Measurements from ENCODE around the gene TXLNA.

TXLNA gene

GRCh38 chr1:32186077-32186476 is 6.6 kb downstream of the TXLNA start:
- no peak for DNase-seq

- DNase-seq: no peak
Observed at GRCh38 chr1:32186491-32186890, 7.0 kb downstream of the TXLNA start.

GRCh38 chr1:32187850-32188249 is 8.4 kb downstream of the TXLNA start:
- no peak for DNase-seq

GRCh38 chr1:32192220-32192948 is 12.9 kb downstream of the TXLNA start:
- no peak for DNase-seq

GRCh38 chr1:32194984-32195383 is 15.5 kb downstream of the TXLNA start:
- DNase-seq: no peak

GRCh38 chr1:32195531-32195930 is 16.1 kb downstream of the TXLNA start:
- DNase-seq: no peak

GRCh38 chr1:32195972-32196823 is 16.7 kb downstream of the TXLNA start:
- no peak for DNase-seq

- no peak for DNase-seq
Observed at GRCh38 chr1:32197074-32197473, 17.6 kb downstream of the TXLNA start.

- DNase-seq: no peak
Observed at GRCh38 chr1:32197837-32198236, 18.4 kb downstream of the TXLNA start.

GRCh38 chr1:32198237-32199042 is 19.0 kb downstream of the TXLNA start:
- DNase-seq: no peak

GRCh38 chr1:32199043-32199716 is 19.7 kb downstream of the TXLNA start:
- DNase-seq: no peak

- no peak for DNase-seq
Observed at GRCh38 chr1:32199717-32200072, 20.2 kb downstream of the TXLNA start.

- peak; percentile 82 for DNase-seq
Observed at GRCh38 chr1:32200226-32201010, 20.9 kb downstream of the TXLNA start, which contains the start of gene CCDC28B. CCDC28B (plus strand) TSS chr1:32200595; CDS start chr1:32201936, 1,341 bp downstream.

- DNase-seq: peak; percentile 91
Observed at GRCh38 chr1:32201011-32201855, 21.8 kb downstream of the TXLNA start.

- no peak for DNase-seq
Observed at GRCh38 chr1:32204943-32205361, 25.5 kb downstream of the TXLNA start.

GRCh38 chr1:32205401-32206370 is 26.2 kb downstream of the TXLNA start, which contains the start of gene IQCC:
IQCC (plus strand) TSS chr1:32205671; CDS start chr1:32205682, 11 bp downstream.
- peak; percentile 94 for DNase-seq

GRCh38 chr1:32208469-32208868 is 29.0 kb downstream of the TXLNA start:
- DNase-seq: no peak

GRCh38 chr1:32208891-32209328 is 29.4 kb downstream of the TXLNA start, which contains the start of gene DCDC2B:
DCDC2B (plus strand) TSS chr1:32209089; CDS start chr1:32209094, 5 bp downstream.
- no peak for DNase-seq
